K562 (cell line): Measurements from ENCODE around the gene ZNF547. TPM values are rescaled to one million over a fixed set of nuclear protein-coding genes. Genes with fewer than 3 reads are reported as not detected.
A peak's percentile ranks its signal among the peaks of the same experiment; 100 is the strongest.

Experiments
- ADNP ChIP-seq: fragments of 200-800 bp; sonication (Bioruptor generic); IDR thresholded peaks from 2 replicates; pipeline ENCODE4 v1.6.1; 2016; ENCODE audit warnings: missing genetic modification characterization, missing compliant biosample characterization
- BCOR ChIP-seq: fragments of 450-650 bp; IDR thresholded peaks from 2 replicates; pipeline ENCODE4 v1.6.1; 2016
- CREB1 ChIP-seq, 2 experiments: sonication (generic) in 1 of 2; formaldehyde crosslinking in 1 of 2; IDR thresholded peaks; 2 replicates each; pipeline versions ENCODE4 v1.6.1 to v1.8.0; 2012 to 2022; ENCODE audit warnings: inconsistent platforms in 1 of 2, mild to moderate bottlenecking in 1 of 2, missing genetic modification reagents in 1 of 2, moderate library complexity in 1 of 2
- ESRRB ChIP-seq: fragments of 250-450 bp; sonication (Bioruptor Pico); IDR thresholded peaks from 2 replicates; pipeline ENCODE4 v1.5.0; 2020; ENCODE audit warnings: mild to moderate bottlenecking, moderate library complexity, borderline replicate concordance
- FOSL1 ChIP-seq: fragments of 200-800 bp; sonication (Bioruptor generic); conservative IDR thresholded peaks from 2 replicates; pipeline ENCODE4 v1.6.1; 2016; ENCODE audit warnings: missing genetic modification characterization, missing compliant biosample characterization
- HNRNPLL ChIP-seq: fragments of 200-400 bp; formaldehyde crosslinking; IDR thresholded peaks from 2 replicates; pipeline ENCODE4 v1.6.1; 2017; ENCODE audit warnings: low read length, low read depth, mild to moderate bottlenecking; ENCODE audit not compliant: poor library complexity, severe bottlenecking
- ILF3 ChIP-seq: fragments of 450-650 bp; IDR thresholded peaks from 2 replicates; pipeline ENCODE4 v1.6.1; 2018; ENCODE audit warnings: antibody characterized with exemption, mild to moderate bottlenecking, moderate library complexity, borderline replicate concordance
- POLR2G ChIP-seq: fragments of 200-400 bp; formaldehyde crosslinking; IDR thresholded peaks from 2 replicates; pipeline ENCODE4 v1.6.1; 2017; ENCODE audit warnings: low read depth, mild to moderate bottlenecking, antibody characterized with exemption, low read length, moderate library complexity
- POU5F1 ChIP-seq: fragments of 150-350 bp; IDR thresholded peaks from 2 replicates; pipeline ENCODE4 v1.6.1; 2014; ENCODE audit warnings: borderline replicate concordance, low read length, low read depth, mild to moderate bottlenecking; ENCODE audit not compliant: partially characterized antibody
- SPI1 ChIP-seq: IDR thresholded peaks from 2 replicates; pipeline ENCODE4 v1.6.1; 2011; ENCODE audit warnings: low read depth, low read length, control low read depth, borderline replicate concordance
- TRIM28 ChIP-seq: fragments of 450-650 bp; IDR thresholded peaks from 2 replicates; pipeline ENCODE4 v1.6.1; 2017
- ZFP36 ChIP-seq: fragments of 150-350 bp; IDR thresholded peaks from 2 replicates; pipeline ENCODE4 v1.6.1; 2018; ENCODE audit warnings: low read length, low read depth; ENCODE audit not compliant: partially characterized antibody
- ZNF76 ChIP-seq: fragments of 250-450 bp; sonication (Bioruptor Pico); IDR thresholded peaks from 2 replicates; pipeline ENCODE4 v1.4.0; 2020; ENCODE audit warnings: mild to moderate bottlenecking, moderate library complexity, borderline replicate concordance
- ZZZ3 ChIP-seq: fragments of 450-650 bp; IDR thresholded peaks from 2 replicates; pipeline ENCODE4 v1.6.1; 2016; ENCODE audit warnings: antibody characterized with exemption, mild to moderate bottlenecking, moderate library complexity
- polyA plus RNA-seq, 8 experiments: library from polyadenylated mRNA; depleted of rRNA in 4 of 8; stranded (reverse) in 5 of 8; unstranded in 3 of 8; fragments of >200 nt; fragmentation: Nextera tagmentation in 2 of 8; fragmentation: Illumina TruSeq in 1 of 8; extraction: Ambion mirVana in 2 of 8; extraction: Trizol in 1 of 8; gene quantifications; 2 replicates each; pipeline versions ENCODE4 v1.2.1 to v1.2.3, GENCODE V29; 2011 to 2014; ENCODE audit warnings: inconsistent platforms in 1 of 8, missing spikeins in 1 of 8
- total RNA-seq, 7 experiments: library from RNA; depleted of rRNA in 6 of 7; stranded (reverse); fragments of >200 nt in 6 of 7; fragmentation: Illumina TruSeq in 2 of 7; extraction: Trizol in 2 of 7; gene quantifications; 2 replicates each; pipeline versions ENCODE4 v1.2.1 to v1.2.3, GENCODE V29; 2011 to 2021; ENCODE audit warnings: low replicate concordance in 1 of 7
- TF ChIP-seq, protein P1 (sequence below), 2 experiments: fragments of 450-650 bp in 1 of 2; sonication (generic) in 1 of 2; formaldehyde crosslinking in 1 of 2; IDR thresholded peaks; 2 replicates each; pipeline versions ENCODE4 v1.7.1 to v1.9.0; 2016 to 2022; ENCODE audit warnings: inconsistent platforms in 1 of 2, mild to moderate bottlenecking in 1 of 2, missing genetic modification reagents in 1 of 2
- TF ChIP-seq, protein P2 (sequence below): conservative IDR thresholded peaks from 2 replicates; pipeline ENCODE4 v1.6.1; 2011; ENCODE audit warnings: low read depth, mild to moderate bottlenecking, low read length; ENCODE audit not compliant: control insufficient read depth

The ZNF547 gene
- total and polyA plus RNA-seq, 9 of the 15 experiments (the other 6 are each of a cell fraction or from before 2014, with no cell fraction given) = 0.03 to 0.96 (median 0.30) TPM

DNA sequence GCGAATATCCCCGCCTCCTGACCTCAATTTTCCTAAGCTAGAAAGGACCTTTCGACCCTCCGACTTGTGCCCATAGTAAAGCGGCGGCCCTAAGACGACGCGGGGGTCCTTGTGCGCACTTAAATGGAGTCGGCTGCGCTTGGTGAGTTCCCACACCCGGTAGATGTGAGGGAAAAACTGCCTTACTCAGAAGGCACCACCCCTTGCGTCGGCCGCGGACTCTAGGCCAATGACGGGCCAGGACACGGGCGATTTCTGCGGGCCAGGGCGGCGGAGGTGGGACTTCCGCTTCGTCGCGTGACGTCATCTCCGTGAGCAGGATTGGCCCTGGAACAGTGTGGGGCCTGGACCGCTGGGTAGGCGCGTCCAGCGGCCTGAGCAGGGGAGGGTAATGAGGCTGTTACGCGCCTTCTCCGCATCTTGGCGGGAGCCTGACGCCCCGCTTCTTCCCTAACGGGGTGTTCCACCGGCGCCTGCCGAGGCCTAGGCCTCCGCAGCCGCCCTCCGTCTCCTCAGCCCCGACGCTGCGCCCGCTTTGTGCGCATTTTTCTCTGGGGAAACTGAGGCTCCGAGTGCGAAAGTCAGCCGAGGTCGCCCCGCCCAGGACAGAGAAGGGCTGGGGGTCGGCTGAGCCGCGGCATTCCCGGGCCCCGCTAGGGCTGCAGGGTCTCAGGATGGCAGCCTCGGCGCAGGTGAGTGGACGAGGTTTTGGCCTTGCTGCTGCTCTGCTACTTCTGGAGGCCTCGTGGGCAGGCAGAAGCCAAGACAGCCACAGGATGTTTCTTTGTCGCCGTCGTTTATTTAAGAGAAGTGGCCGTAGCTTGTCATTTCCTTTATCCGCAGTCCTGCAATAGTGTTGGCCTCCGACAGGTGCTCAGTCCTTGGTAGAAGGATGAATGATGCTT is 42.9 kb upstream of the ZNF547 start, which contains the start of gene ZNF543 (continued):
- TF ChIP-seq, protein P1, sequence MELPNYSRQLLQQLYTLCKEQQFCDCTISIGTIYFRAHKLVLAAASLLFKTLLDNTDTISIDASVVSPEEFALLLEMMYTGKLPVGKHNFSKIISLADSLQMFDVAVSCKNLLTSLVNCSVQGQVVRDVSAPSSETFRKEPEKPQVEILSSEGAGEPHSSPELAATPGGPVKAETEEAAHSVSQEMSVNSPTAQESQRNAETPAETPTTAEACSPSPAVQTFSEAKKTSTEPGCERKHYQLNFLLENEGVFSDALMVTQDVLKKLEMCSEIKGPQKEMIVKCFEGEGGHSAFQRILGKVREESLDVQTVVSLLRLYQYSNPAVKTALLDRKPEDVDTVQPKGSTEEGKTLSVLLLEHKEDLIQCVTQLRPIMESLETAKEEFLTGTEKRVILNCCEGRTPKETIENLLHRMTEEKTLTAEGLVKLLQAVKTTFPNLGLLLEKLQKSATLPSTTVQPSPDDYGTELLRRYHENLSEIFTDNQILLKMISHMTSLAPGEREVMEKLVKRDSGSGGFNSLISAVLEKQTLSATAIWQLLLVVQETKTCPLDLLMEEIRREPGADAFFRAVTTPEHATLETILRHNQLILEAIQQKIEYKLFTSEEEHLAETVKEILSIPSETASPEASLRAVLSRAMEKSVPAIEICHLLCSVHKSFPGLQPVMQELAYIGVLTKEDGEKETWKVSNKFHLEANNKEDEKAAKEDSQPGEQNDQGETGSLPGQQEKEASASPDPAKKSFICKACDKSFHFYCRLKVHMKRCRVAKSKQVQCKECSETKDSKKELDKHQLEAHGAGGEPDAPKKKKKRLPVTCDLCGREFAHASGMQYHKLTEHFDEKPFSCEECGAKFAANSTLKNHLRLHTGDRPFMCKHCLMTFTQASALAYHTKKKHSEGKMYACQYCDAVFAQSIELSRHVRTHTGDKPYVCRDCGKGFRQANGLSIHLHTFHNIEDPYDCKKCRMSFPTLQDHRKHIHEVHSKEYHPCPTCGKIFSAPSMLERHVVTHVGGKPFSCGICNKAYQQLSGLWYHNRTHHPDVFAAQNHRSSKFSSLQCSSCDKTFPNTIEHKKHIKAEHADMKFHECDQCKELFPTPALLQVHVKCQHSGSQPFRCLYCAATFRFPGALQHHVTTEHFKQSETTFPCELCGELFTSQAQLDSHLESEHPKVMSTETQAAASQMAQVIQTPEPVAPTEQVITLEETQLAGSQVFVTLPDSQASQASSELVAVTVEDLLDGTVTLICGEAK (IDR thresholded peaks at IDR 0.05) = peak; percentile 92
- TF ChIP-seq, protein P1 (CRISPR knock-in tag; IDR thresholded peaks at IDR 0.05) = no peak
- TF ChIP-seq ZFP36 (no peak), ZNF76 (CRISPR knock-in tag) (0 out of 2 replicates have a peak, but pooled peaks have one; percentile 43), TRIM28 (no peak), ESRRB (CRISPR knock-in tag) (no peak), BCOR (peak; percentile 27; the same call in 1 of the 2 replicates), POLR2G (peak; percentile 94), ZZZ3 (peak; percentile 87), ADNP (tag) (no peak), FOSL1 (tag) (peak; percentile 42; the same call in 1 of the 2 replicates), ILF3 (no peak), CREB1 (IDR thresholded peaks at IDR 0.05) (peak; percentile 91), CREB1 (CRISPR knock-in tag; IDR thresholded peaks at IDR 0.05) (peak; percentile 95), SPI1 (peak; percentile 45; the same call in 1 of the 2 replicates), HNRNPLL (peak; percentile 95), POU5F1 (no peak)
- TF ChIP-seq, protein P2, sequence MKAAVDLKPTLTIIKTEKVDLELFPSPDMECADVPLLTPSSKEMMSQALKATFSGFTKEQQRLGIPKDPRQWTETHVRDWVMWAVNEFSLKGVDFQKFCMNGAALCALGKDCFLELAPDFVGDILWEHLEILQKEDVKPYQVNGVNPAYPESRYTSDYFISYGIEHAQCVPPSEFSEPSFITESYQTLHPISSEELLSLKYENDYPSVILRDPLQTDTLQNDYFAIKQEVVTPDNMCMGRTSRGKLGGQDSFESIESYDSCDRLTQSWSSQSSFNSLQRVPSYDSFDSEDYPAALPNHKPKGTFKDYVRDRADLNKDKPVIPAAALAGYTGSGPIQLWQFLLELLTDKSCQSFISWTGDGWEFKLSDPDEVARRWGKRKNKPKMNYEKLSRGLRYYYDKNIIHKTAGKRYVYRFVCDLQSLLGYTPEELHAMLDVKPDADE = no peak
